HCT116 (cell line): ENCODE measurements around the gene NUAK2.

Source experiments
- EZH2phosphoT487 ChIP-seq: fragments of 200-600 bp; IDR thresholded peaks from 2 replicates; pipeline ENCODE4 v1.6.1; 2018; ENCODE audit warnings: antibody characterized with exemption, borderline replicate concordance
- POLR2A ChIP-seq: IDR thresholded peaks from 2 replicates; pipeline ENCODE4 v1.7.0; 2011; ENCODE audit warnings: borderline replicate concordance; ENCODE audit not compliant: insufficient read depth, insufficient read length; ENCODE audit errors: extremely low read depth
- POLR2AphosphoS5 ChIP-seq: IDR thresholded peaks from 2 replicates; pipeline ENCODE4 v1.6.1; 2011; ENCODE audit warnings: mild to moderate bottlenecking, low read depth, low read length, moderate library complexity
- TF ChIP-seq, protein P1 (sequence below), 3 experiments: fragments of 200-600 bp in 1 of 3; sonication (generic) in 1 of 3; IDR thresholded peaks in 2 of 3; conservative IDR thresholded peaks in 1 of 3; 2 replicates each; pipeline ENCODE4 v1.5.1; 2012 to 2017; ENCODE audit warnings: low read depth in 2 of 3, low read length in 2 of 3, antibody characterized with exemption in 1 of 3, borderline replicate concordance in 1 of 3, control low read depth in 1 of 3, mild to moderate bottlenecking in 1 of 3, mixed read lengths in 1 of 3, mixed run types in 1 of 3, moderate library complexity in 1 of 3; ENCODE audit not compliant: insufficient read depth in 1 of 3

DNA sequence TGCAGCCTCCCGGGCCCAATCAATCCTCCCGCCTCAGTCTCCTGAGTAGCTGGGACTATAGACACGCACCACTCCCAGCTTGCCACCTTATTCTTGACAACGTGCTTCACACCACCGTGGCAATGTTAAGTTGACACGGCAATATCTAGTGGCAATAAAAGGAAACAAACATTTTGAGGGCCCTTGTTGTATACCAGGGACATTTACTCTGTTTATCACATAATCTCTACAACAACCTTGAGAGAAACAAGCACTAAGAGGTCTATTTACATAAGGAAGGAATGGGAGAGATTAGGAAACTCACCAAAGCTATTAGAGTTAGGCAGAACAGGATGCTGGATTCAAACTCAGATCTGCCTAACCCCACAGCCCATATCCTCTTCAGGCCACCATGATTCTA lies 32.1 kb upstream of the NUAK2 start:
- TF ChIP-seq, protein P1, sequence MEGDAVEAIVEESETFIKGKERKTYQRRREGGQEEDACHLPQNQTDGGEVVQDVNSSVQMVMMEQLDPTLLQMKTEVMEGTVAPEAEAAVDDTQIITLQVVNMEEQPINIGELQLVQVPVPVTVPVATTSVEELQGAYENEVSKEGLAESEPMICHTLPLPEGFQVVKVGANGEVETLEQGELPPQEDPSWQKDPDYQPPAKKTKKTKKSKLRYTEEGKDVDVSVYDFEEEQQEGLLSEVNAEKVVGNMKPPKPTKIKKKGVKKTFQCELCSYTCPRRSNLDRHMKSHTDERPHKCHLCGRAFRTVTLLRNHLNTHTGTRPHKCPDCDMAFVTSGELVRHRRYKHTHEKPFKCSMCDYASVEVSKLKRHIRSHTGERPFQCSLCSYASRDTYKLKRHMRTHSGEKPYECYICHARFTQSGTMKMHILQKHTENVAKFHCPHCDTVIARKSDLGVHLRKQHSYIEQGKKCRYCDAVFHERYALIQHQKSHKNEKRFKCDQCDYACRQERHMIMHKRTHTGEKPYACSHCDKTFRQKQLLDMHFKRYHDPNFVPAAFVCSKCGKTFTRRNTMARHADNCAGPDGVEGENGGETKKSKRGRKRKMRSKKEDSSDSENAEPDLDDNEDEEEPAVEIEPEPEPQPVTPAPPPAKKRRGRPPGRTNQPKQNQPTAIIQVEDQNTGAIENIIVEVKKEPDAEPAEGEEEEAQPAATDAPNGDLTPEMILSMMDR (IDR thresholded peaks at IDR 0.05 in 2 of 3, conservative IDR thresholded peaks at IDR 0.05 in 1 of 3; ENCODE audit: borderline replicate concordance in 1 of 3, insufficient read depth in 1 of 3, low read depth in 2 of 3, low read length in 2 of 3): no peak
- TF ChIP-seq POLR2AphosphoS5: no peak
- no peak for TF ChIP-seq POLR2A
- no peak for TF ChIP-seq EZH2phosphoT487
